HT1080 (cell line): ENCODE results near the gene MTERF4. TPM values are rescaled to one million over a fixed set of nuclear protein-coding genes. Genes with fewer than 3 reads are reported as not detected.

ENCODE experiments used
- DNase-seq: peaks from one replicate; pipeline ENCODE4 v3.0.0-alpha.2; 2015; ENCODE audit warnings: low read depth
- polyA plus RNA-seq, 2 experiments: library from polyadenylated mRNA; depleted of rRNA; stranded (reverse); fragments of >200 nt; gene quantifications; 2 replicates each; pipeline ENCODE4 v1.2.3, GENCODE V29; 2015
- total RNA-seq: library from RNA; depleted of rRNA; stranded (reverse); fragments of >200 nt; shearing (Covaris generic); gene quantifications from 2 replicates; pipeline ENCODE4 v1.2.3, GENCODE V29; 2014; rRNA removed

MTERF4 gene, protein sequence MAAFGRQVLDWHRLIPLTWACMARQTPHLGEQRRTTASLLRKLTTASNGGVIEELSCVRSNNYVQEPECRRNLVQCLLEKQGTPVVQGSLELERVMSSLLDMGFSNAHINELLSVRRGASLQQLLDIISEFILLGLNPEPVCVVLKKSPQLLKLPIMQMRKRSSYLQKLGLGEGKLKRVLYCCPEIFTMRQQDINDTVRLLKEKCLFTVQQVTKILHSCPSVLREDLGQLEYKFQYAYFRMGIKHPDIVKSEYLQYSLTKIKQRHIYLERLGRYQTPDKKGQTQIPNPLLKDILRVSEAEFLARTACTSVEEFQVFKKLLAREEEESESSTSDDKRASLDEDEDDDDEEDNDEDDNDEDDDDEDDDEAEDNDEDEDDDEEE
- 39.2 and 43.0 TPM in 2 replicates for total RNA-seq
- polyA plus RNA-seq (2015; cell fraction: cytosol; rRNA removed) = 34.3 and 43.6 TPM in 2 replicates
- polyA plus RNA-seq (2015; cell fraction: nucleus; rRNA removed) = 73.6 and 75.4 TPM in 2 replicates

DNA sequence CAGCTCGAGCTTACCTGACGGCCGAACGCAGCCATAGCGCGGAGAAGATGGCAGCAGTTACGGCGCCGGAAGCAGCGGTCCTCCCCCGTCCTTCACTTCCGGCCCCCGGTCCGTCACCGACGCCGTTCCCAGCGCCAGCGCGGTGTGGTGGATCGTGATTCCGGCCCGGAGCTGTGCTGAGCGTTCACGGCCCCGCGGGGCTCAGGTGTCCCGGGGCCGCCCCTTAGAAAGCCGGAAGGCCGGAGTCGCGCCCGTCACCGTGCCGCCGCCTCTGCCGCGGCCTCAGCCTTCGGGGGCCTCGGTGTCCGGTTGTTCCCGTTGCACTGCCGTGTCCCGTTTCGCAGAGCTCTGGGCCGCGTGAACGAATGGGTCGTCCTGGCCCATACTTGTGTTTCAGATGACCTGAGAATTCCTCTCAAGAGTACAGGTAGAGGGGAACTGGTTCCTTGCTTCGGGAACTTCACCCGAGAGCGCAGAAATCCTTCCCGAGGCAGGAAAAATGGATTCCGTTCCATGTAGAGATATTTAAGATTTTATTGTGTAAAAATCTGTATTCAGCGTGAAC, at the start of gene MTERF4:
Gene MTERF4, minus strand, starts transcription at position 49 of the 565 bp plus-strand sequence. Its CDS starts 14 bp downstream, at position 35.
- peak; percentile 80 for DNase-seq

DNA sequence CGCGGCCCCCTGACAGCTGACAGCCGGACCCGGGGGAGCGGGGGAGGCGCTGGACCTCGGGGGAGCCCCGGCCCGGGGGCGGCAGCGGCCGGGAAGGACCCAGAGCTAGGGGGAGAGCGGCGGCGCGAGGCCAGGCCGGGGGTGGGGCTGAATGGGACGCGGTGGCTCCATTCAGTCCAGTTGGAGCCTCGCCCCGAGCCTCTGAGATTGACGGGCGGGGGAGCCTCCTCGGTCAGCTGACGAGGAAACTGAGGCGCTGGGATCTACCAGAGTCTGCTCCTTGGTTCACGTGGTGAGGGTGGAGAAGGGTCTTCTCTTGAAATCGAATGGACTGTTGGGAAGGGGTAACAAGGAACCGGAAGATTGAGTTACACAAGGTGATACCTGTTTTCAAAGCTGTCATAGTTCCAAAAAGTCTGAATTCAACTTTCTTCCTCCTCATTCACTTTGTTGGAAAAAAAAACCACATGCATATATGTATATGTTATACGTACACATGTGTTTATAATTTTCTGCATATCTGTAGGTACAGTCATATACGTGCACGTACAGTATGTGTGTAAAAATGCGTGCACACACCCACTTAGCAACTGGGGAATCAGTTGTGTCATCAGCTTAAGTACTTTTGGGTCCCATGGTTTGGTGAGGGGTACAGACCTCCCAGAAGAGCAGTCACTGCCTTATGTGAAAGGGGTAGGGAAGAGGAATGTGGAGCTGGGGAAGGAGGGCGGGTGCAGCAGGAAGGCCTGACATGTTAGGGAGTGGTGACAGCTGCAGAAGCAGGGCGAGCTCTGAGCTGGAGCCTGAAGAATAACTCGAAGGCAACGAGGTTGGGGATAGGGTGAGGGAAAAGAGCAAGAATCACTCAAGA, 48.8 kb upstream of the MTERF4 start:
- no peak for DNase-seq

DNA sequence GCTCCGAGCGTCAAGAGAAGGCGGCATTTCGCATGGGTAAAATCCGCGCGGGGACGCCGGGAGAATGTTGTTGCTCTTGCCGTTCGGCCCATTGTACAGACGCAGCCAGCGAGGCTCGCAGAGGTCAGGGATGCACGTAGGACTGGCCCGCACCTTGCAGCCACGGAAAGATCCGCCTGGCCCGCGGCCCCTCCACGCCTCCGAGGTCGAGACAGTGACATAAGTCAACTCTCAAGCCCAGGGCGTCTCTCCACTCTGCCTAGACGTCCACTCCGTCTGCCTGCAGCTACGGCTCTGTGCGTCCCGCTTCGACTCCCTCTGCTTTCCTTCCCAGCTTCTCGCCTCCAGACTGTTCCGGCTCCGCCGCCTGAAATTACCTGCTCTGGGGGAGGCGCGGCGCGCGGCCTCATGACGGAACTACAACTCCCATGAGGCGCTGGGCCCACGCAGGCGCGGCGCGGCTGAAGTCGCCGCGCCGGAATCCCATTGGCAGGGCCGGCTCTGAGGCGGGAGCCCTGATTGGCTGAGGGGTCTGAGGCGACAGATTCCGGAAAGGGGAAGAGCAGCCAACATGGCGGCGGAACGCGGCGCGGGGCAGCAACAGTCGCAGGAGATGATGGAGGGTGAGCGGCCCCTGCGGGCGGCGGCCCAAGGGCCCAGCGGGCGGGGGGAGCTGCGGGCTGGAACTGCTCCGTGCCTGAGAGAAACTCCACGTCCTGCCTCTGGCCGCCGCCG, 48.0 kb upstream of the MTERF4 start, which contains the start of gene PPP1R7:
Gene PPP1R7, plus strand, starts transcription at position 543 of the 735 bp plus-strand sequence. Its CDS starts 29 bp downstream, at position 572.
- peak; percentile 93 for DNase-seq

DNA sequence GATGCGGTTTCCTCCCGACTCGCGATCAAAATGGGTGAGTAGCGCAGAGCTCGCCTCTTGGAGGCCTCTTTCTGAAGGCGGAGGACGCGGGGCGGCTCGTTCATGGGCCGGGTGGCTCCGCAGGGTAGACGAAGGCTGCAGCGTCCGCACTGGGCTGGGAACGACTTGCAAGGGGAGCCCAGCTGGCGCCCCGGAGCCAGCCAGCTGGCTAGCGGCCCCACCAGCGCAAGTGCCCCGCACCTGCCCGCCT, 47.5 kb upstream of the MTERF4 start:
- no peak for DNase-seq

DNA sequence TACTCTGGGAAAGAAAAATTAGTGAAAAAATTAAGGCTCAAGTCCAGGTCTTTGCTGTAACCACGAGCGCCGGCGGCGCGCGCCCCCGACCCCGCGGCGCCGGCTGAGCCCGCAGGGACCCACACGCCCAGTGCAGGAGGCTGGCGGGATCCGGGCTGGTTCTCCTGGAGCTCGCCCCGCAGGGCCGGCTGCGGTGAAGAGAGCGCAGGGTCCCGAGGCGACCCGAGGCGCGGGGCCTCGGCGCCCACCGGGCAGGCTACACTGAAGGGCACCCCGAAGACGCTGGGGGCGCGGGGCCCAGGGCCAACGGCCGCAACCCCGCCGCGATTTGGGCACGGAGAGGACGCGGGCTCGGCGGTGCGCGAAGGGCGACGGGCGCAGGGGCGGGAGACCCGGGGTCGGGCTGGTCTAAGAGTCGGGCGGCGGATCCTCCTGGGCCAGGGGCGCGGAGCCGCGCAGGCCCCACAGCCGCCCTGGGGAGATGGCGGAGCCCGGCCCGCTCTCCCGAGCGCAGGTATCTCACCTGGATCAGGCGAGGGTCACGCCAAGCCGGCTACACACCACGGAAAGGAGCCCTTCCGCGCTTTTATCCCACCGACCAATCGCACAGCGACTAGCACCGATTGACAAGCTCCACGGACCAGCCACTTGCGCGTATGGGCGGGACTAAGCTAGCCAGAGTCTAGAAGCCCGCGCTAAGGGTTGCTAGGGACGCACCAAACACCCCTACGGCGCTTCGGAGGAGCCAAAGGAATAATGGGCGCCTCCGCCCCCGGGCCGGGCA, 47.0 kb upstream of the MTERF4 start, which contains the start of gene PASK:
Gene PASK, minus strand, starts transcription at position 582 of the 784 bp plus-strand sequence. CDS start 6,440 bp downstream, outside the sequence.
- DNase-seq = peak; percentile 91

DNA sequence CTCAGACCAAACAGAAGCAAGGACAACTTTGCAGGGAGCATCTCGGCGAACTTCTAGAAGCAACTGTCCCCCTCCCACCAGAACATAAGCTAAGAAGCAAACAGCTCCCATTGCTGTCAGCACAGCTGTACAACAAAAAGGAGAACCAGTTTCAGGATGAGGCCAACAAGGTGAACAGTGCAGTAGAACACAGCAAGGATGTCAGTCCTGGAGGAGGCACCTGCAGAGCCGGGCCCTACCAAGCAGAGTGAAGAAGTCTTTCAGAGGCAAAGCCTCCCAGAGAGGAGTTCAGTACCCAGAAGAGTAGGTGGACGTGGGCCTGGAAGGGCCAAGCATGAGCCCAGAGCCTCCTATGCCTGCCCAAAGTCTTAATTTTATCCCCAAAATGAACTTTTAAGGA, 46.2 kb upstream of the MTERF4 start:
- DNase-seq = no peak

DNA sequence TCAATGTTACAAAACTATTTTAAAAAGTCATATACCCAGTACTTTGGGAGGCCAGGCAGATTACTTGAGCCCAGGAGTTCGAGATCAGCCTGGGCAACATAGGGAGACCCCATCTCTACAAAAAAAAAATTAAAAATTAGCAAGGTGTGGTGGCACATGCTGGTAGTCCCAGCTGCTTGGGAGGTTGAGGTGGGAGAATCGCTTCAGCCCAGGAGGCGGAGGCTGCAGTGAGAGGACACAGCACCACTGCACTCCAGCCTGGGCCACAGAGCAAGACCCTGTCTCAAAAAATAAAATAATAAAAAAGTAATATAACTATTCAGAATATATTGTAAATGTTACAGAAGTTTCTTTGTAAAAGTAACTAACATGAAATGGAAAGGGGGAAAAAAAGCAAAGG, 45.2 kb upstream of the MTERF4 start:
- DNase-seq = no peak

DNA sequence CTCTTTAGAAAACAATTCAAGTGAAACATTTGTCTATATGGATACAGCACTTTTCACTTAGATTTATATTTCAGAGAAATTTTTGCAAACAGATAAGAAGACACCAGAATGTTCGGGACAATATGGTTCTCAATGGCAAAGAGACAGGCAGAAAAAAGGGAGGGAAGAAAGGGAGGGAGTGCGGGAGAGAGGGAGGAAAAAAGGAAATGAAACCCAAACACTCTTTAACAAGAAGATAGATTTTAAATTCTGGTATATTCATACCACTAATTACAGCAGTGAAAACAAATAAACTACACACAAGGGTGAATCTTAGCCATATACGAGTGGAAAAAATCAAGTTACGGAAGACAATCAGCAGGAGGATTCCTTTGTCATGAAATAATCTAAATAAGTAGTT, 44.2 kb upstream of the MTERF4 start:
- DNase-seq = no peak

DNA sequence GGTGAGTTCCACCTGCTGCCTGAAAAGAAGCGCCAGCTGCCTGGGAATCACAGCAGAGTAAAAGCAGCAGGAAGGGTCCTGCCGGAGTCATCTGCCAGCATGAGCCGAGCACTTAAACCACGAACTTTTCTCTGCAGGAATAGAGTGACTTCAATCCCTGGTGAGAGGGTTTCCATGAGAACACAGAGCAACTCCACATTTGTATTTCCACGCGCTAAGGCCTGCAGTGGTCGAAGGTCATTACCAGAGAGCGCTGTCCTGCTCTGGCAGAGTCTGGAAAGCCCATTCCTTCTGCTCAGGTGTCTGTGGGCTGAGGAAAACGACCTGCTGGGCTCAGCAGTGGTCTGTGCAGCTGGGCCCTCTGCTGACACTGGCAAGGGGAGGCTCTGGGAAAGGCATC, 40.5 kb upstream of the MTERF4 start:
- DNase-seq = no peak

DNA sequence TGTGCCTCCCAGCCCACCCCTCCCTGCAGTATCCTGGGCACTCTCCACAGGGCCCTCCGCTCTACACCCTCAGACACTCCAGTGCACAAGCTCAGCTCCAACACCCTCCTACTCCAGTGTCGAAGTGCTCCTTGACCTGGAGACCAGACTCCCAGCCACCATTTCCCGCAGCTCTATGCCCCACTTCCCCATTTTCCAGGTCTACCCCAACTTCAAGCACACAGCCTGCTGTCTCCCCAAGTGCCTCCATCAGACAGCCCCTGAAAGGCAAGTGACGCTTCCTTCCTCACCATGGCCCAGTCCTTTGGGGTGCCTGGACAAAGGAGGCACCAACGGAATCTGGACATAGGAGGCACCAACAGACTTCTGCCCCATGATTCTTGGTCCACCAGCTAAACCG, 40.0 kb upstream of the MTERF4 start:
- DNase-seq = no peak

DNA sequence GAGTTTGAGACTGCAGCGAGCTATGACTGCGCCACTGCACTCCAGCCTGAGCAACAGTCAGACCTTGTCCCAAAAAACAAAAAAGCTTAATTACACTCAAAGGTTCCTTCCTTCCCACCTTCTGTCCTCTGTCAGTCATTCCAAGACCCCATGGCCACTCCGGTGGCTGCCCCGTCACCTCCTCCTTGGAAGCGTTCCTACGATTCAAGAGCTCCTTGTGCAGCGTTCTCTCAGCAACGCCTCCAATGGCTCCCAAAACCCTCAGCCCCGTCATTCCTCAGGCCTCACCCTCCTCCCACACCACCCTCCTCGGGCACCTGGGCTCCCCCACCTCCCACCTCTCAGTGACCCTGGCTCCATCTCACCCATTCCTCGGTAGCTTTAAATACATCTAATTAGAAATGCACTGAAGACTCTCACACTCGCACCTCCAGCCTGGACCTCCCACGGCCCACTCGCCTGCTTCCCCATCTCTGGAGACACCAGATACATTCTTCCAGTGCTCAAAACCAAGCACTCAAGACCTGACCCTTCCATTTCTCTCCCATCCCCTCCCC, 39.2 kb upstream of the MTERF4 start:
- no peak for DNase-seq

DNA sequence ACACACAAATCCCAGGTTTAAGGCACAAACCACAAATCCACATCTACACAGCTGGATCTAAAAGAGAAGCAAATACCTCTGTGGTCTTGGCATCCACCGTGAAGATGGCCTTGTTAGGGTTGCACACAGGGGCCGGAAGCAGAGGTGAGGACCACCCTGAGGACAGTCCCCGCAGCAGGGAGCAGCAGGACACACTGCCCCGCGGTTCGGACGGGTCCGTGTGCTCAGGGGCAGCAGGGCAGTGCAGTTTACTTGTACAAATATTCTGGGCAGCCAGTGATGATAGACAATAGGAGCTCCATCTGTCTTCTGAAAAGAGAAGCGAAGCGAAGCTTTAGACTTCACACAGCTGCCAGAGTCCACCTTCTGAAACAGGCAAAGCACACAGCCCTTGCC, 38.4 kb upstream of the MTERF4 start:
- no peak for DNase-seq

DNA sequence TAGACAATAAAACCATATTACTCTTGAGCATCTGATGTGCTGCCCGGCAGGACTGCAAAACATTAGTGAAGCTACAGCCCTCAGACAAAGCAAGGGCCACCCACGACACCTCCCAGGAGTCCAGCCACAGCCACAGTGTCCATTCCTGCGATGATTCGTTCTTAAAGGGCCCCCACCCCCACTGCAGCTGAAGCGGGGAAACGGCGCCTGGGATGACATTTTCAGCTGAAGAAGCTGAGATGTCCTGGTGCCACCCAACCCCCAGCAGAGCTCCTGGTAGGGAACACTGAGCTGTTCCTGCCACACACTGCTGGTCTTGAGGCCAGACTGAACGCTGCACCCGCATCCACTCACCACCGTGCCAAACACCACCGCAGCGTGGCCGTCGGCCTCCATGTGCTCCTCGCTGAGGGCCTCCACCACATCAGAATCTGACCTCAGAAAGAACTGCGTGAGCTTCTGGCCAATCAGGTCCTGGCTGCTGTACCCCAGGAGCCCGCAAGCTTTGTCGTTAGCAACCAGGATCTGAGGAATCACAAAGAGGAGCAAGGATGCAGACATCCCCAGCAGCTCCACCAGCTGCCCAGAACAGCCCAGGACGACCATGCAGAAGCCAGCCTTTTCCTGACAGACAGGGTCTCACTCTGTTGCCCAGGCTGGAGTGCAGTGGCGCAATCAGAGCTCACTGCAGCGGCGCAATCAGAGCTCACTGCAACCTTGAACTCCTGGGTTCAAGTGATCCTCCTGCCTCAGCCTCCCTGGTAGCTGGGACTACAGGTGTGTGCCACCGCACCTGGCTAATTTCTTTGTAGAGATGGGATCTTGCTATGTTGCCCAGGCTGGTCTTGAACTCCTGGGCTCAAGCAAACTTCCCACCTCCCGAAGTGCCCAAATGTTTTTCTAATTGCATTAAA, 37.7 kb upstream of the MTERF4 start:
- DNase-seq = no peak

DNA sequence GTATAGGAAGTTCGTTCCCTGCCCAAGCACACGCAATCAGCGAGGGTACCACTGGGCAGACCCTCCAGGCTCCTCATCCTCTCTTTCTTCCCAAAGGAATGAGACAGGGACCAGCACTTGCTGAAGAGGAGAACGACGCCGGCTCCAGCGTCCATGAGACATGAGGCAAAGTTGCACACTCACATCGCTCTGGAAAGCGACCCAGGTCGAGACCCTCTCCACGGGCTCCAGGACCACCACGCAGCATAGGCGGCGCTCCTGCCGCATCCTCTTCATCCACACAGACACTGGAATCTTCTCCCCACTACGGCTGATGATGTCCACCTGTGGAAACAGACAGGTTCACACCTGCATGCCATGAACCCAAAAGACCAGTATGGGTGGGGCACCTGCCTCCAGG, 36.4 kb upstream of the MTERF4 start:
- DNase-seq = no peak

DNA sequence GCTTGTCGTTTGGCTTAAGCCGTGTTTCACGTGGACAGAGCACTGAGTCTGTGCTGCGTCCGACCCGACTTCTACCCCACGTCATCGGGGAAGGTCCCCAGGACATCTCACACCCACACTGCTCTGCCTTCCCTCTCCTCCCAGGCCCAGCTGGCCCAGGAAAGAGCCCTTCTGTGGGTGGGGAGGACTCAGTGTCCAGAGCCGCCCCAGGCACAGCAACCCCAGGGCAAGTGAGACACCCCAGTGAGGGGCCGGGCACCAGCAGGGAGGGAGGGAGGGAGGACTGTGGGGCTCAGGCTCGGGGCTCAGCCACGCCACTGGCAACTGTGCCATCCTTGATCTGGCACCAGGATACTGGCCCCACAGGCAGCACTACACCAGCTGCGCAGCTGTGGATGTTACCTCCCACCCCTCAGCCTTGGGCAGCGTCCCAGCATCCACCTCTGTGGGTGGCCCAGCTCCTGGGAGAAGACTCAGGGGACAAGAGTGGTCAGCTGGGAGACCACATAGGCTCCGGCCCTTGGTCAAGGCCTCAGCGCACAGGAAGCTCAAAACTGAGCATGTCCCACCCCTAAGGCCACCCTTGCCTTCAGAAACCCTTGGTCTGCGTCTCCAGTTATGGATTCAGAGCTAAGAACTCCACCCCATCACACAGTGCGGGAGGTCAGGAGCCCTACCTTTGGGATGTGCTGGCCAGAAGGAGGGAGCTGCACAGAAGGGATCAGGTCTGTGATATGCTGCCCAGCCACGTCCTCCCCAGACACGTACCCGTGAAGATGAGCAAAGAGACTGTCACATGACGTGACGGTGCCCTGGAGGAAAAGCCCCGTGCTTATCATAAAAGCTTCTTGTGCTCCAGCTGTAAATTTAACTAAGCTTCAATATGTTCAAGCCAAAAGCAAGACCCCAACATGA, 35.4 kb upstream of the MTERF4 start:
- no peak for DNase-seq

DNA sequence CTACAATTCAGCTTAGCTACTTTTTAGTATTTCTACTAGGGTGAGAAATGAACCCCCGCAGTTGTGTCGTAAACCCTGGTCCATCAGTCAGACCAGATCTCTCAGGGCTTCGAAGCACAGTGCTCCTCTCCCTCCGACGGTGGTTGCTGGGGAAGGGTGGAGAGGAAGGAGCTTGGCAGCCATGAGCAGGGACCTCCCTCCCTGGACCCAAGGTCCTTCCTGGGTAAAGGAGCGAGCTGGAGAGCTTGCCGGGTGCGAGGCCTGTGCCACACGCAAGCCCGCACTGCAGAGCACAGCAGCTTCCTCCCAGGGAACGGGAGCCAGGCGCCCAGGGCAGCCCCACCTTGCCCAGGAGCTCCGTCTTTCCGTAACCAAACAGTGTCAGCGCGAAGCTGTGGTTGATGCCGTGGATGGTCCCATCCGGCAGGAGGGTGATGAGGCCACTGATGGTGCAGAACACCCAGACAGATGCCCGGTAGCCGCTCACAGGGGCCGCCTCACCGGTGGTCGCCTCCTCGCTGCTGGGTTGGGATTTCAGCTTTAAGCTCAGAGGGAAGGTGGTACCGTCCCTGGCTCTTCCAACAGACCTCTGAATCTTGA, 34.7 kb upstream of the MTERF4 start:
- no peak for DNase-seq

DNA sequence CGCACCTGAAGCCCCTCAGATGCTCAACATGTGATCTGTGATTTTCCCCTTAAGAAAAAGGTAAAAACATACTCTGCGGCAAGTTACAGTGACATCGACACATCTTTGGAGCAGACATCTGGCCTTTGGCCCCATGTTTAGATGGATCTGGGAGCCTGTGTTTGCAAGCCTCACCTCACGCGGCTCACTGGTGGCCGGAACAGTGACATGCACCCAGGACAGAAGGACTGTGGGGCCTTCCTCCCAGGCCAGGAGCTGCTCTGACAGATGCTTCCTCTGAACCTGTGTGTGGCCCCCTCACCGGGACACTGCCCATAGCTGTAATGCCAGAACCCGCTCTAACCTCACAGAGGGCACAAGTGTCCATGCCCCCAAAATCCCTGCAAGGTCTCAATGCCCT, 34.1 kb upstream of the MTERF4 start:
- DNase-seq = no peak

DNA sequence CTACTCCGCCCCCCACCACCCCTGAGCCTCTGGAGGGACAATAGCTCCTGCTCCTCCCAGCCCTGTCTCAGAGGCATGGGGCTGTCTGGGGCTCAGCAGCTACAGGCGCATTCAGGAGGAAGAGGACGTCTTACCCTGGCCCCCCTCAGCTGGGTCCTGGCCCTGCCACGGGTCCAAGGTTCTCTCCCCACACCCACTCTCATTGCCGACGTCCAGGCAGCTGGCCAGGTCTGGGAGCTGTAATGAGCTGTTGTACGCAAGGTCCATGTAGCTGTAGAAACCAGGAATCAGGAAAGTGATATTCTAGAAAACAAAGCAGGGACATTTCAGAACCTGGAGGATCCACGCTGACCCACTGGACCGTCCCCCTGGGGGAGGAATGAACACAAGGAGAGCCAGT, 33.6 kb upstream of the MTERF4 start:
- no peak for DNase-seq
